Liver (tissue), 9 donors: ENCODE data around the gene GRIK1. TPM values are rescaled to one million over a fixed set of nuclear protein-coding genes. Genes with fewer than 3 reads are reported as not detected.

Source experiments
- DNase-seq: peaks from one replicate; pipeline ENCODE4 v3.0.0-alpha.2; 2017; ENCODE audit warnings: low spot score
- H3K27ac ChIP-seq, 2 donors: one replicate each; pipeline ENCODE4 v1.7.0; 2013; ENCODE audit warnings: inconsistent platforms in 2 of 2, low read length in 2 of 2, control low read depth in 1 of 2, low read depth in 1 of 2, mild to moderate bottlenecking in 1 of 2
- H3K27me3 ChIP-seq, 4 donors: one replicate each; pipeline versions ENCODE4 v1.6.1 to v1.7.0; 2013; ENCODE audit warnings: low read length in 3 of 4, inconsistent platforms in 1 of 4, mild to moderate bottlenecking in 1 of 4, moderate library complexity in 1 of 4; ENCODE audit not compliant: control insufficient read depth in 4 of 4, insufficient read depth in 4 of 4
- H3K36me3 ChIP-seq, 4 donors: one replicate each; pipeline versions ENCODE4 v1.6.1 to v1.7.0; 2013; ENCODE audit warnings: low read length in 3 of 4, mild to moderate bottlenecking in 3 of 4, low read depth in 1 of 4, moderate library complexity in 1 of 4; ENCODE audit not compliant: control insufficient read depth in 4 of 4, insufficient read depth in 3 of 4
- H3K4me1 ChIP-seq, 4 donors: one replicate each; pipeline versions ENCODE4 v1.6.1 to v1.7.0; 2013; ENCODE audit warnings: low read length in 3 of 4, mild to moderate bottlenecking in 3 of 4, moderate library complexity in 1 of 4; ENCODE audit not compliant: control insufficient read depth in 4 of 4, insufficient read depth in 4 of 4
- H3K4me3 ChIP-seq, 3 donors: one replicate each; pipeline versions ENCODE4 v1.6.1 to v1.7.0; 2013; ENCODE audit warnings: low read length in 3 of 3, control low read depth in 1 of 3, low read depth in 1 of 3, mild to moderate bottlenecking in 1 of 3
- H3K9ac ChIP-seq, 2 donors: one replicate each; pipeline ENCODE4 v1.7.0; 2013; ENCODE audit warnings: low read length in 2 of 2, mild to moderate bottlenecking in 2 of 2, moderate library complexity in 2 of 2, control low read depth in 1 of 2, low read depth in 1 of 2
- H3K9me3 ChIP-seq, 4 donors: one replicate each; pipeline versions ENCODE4 v1.6.1 to v1.7.0; 2013; ENCODE audit warnings: low read length in 3 of 4; ENCODE audit not compliant: control insufficient read depth in 4 of 4
- ATF3 ChIP-seq: IDR thresholded peaks from 2 replicates; pipeline ENCODE4 v1.6.1; 2016; ENCODE audit warnings: antibody characterized with exemption
- CTCF ChIP-seq: fragments of 150-350 bp; IDR thresholded peaks from 2 replicates; pipeline ENCODE4 v1.5.1; 2017; ENCODE audit warnings: improper control_type of control experiment, low read depth, low read length; ENCODE audit not compliant: missing input control
- EGR1 ChIP-seq, 2 donors: IDR thresholded peaks; 2 replicates each; pipeline ENCODE4 v1.6.1; 2016 to 2018; ENCODE audit warnings: antibody characterized with exemption in 2 of 2, low read depth in 2 of 2
- FOXA1 ChIP-seq: IDR thresholded peaks from 2 replicates; pipeline ENCODE4 v1.6.1; 2016; ENCODE audit warnings: antibody characterized with exemption
- FOXA2 ChIP-seq: IDR thresholded peaks from 2 replicates; pipeline ENCODE4 v1.6.1; 2016; ENCODE audit warnings: antibody characterized with exemption
- GABPA ChIP-seq, 2 donors: IDR thresholded peaks in 1 of 2; conservative IDR thresholded peaks in 1 of 2; 2 replicates each; pipeline ENCODE4 v1.6.1; 2016; ENCODE audit warnings: antibody characterized with exemption in 2 of 2, mild to moderate bottlenecking in 1 of 2, moderate library complexity in 1 of 2
- HNF4A ChIP-seq, 2 donors: conservative IDR thresholded peaks; 2 replicates each; pipeline ENCODE4 v1.6.1; 2016; ENCODE audit warnings: antibody characterized with exemption in 2 of 2, mild to moderate bottlenecking in 2 of 2
- HNF4G ChIP-seq: IDR thresholded peaks from 2 replicates; pipeline ENCODE4 v1.6.1; 2016; ENCODE audit warnings: antibody characterized with exemption
- JUND ChIP-seq, 2 donors: IDR thresholded peaks; 2 replicates each; pipeline ENCODE4 v1.6.1; 2016; ENCODE audit warnings: antibody characterized with exemption in 2 of 2
- MAX ChIP-seq: IDR thresholded peaks from 2 replicates; pipeline ENCODE4 v1.6.1; 2016; ENCODE audit warnings: antibody characterized with exemption
- NR2F2 ChIP-seq: IDR thresholded peaks from 2 replicates; pipeline ENCODE4 v1.6.1; 2016; ENCODE audit warnings: antibody characterized with exemption
- RAD21 ChIP-seq, 2 donors: IDR thresholded peaks; 2 replicates each; pipeline ENCODE4 v1.6.1; 2016; ENCODE audit warnings: antibody characterized with exemption in 2 of 2, mild to moderate bottlenecking in 2 of 2
- REST ChIP-seq: IDR thresholded peaks from 2 replicates; pipeline ENCODE4 v1.6.1; 2016; ENCODE audit warnings: antibody characterized with exemption, mild to moderate bottlenecking
- RXRA ChIP-seq, 2 donors: IDR thresholded peaks; 2 replicates each; pipeline ENCODE4 v1.6.1; 2017 to 2018; ENCODE audit warnings: antibody characterized with exemption in 2 of 2, mild to moderate bottlenecking in 1 of 2
- SP1 ChIP-seq: IDR thresholded peaks from 2 replicates; pipeline ENCODE4 v1.6.1; 2018; ENCODE audit warnings: antibody characterized with exemption, mild to moderate bottlenecking
- TAF1 ChIP-seq: conservative IDR thresholded peaks from 2 replicates; pipeline ENCODE4 v1.6.1; 2016; ENCODE audit warnings: antibody characterized with exemption, mild to moderate bottlenecking
- YY1 ChIP-seq: IDR thresholded peaks from 2 replicates; pipeline ENCODE4 v1.6.1; 2016; ENCODE audit warnings: antibody characterized with exemption, mild to moderate bottlenecking
- ZBTB33 ChIP-seq: IDR thresholded peaks from 2 replicates; pipeline ENCODE4 v1.6.1; 2016; ENCODE audit warnings: antibody characterized with exemption
- WGBS: extraction: QIAGEN DNeasy Blood & Tissue Kit; methylation state at CpG from one replicate; pipeline ENCODE4 v1.1.7; 2013; 5-methylcytosine and 5-hydroxymethylcytosine counted together
- polyA plus RNA-seq, 2 donors: library from polyadenylated mRNA; stranded (reverse) in 1 of 2; unstranded in 1 of 2; fragments of 200-250 nt in 1 of 2; fragments of >200 nt in 1 of 2; fragmentation: Nextera tagmentation in 1 of 2; extraction: Ambion mirVana in 1 of 2; gene quantifications; one replicate each; pipeline versions ENCODE4 v1.2.1 to v1.2.3, GENCODE V29; 2013 to 2015
- total RNA-seq, 2 donors: library from RNA; depleted of rRNA; stranded (reverse); fragments of >200 nt; gene quantifications; one replicate each; pipeline ENCODE4 v1.2.3, GENCODE V29; 2014
- donor health status: healthy.
- donor health status: healthy.
- donor health status: healthy.
- donor health status: healthy.
- donor health status: healthy.

Gene GRIK1
- total and polyA plus RNA-seq, 4 donors = 0.02 to 0.14 (median 0.05) TPM; not detected in 1

- TF ChIP-seq JUND (IDR thresholded peaks at IDR 0.05) (no peak), EGR1 (IDR thresholded peaks at IDR 0.05; ENCODE audit: low read depth in 2 of 2) (no peak), NR2F2 (no peak), ATF3 (no peak), GABPA (IDR thresholded peaks at IDR 0.05 in 1 of 2, conservative IDR thresholded peaks at IDR 0.05 in 1 of 2) (no peak), RAD21 (IDR thresholded peaks at IDR 0.05) (no peak), YY1 (no peak), HNF4G (no peak), ZBTB33 (no peak), FOXA2 (no peak), FOXA1 (no peak), MAX (no peak), RXRA (IDR thresholded peaks at IDR 0.05) (no peak), CTCF (no peak), SP1 (no peak), HNF4A (conservative IDR thresholded peaks at IDR 0.05) (no peak), TAF1 (no peak), REST (no peak)
- WGBS = 84% methylated on average over 6 of the region's 6 CpGs
- Histone ChIP-seq H3K9me3 (no peaks in the 10 kb centered on the region), H3K9ac (no peak overlapping the region), H3K4me1 (no peaks in the 10 kb centered on the region), H3K36me3 (no peaks in the 10 kb centered on the region), H3K27me3 (no peaks in the 10 kb centered on the region), H3K4me3 (no peak overlapping the region), H3K27ac (no peak overlapping the region)
- no peak for DNase-seq
These were observed 284.2 kb downstream of the GRIK1 start for GRCh38 chr21:29655577-29655976.

- 91% methylated on average over 3 of the region's 3 CpGs for WGBS
- no peak for DNase-seq
- no peak for TF ChIP-seq HNF4G
- TF ChIP-seq EGR1 (IDR thresholded peaks at IDR 0.05; ENCODE audit: low read depth in 2 of 2) = no peak
- no peak for TF ChIP-seq RXRA (IDR thresholded peaks at IDR 0.05)
- no peak for TF ChIP-seq REST
- no peak for TF ChIP-seq TAF1
- TF ChIP-seq ATF3 = no peak
- TF ChIP-seq FOXA1 = no peak
- no peak for TF ChIP-seq CTCF
- TF ChIP-seq JUND (IDR thresholded peaks at IDR 0.05) = no peak
- no peak for TF ChIP-seq RAD21 (IDR thresholded peaks at IDR 0.05)
- no peak for TF ChIP-seq NR2F2
These were observed 284.9 kb downstream of the GRIK1 start for GRCh38 chr21:29654855-29655254.

More at GRCh38 chr21:29654855-29655254, 284.9 kb downstream of the GRIK1 start:
- no peak overlapping the region for H3K27ac ChIP-seq
- no peaks in the 10 kb centered on the region for H3K27me3 ChIP-seq
- H3K36me3 ChIP-seq = no peaks in the 10 kb centered on the region
- no peaks in the 10 kb centered on the region for H3K9me3 ChIP-seq
- no peak overlapping the region for H3K9ac ChIP-seq
- H3K4me1 ChIP-seq = no peaks in the 10 kb centered on the region
- no peak overlapping the region for H3K4me3 ChIP-seq
